Stimulated activated CD8-positive, alpha-beta memory T cell treated with anti-CD3 and anti-CD28 coated beads, Interleukin-15, amount 100 ng/mL, for 24 hours (primary cell): ENCODE data around the gene HOXA3.

Experiments used
- DNase-seq: peaks from one replicate; pipeline ENCODE4 v3.0.0-alpha.2; 2020; ENCODE audit warnings: low read depth

The HOXA3 gene

GRCh38 chr7:27177795-27178320, 25.5 kb upstream of the HOXA3 start:
- no peak for DNase-seq

- no peak for DNase-seq
These were observed 24.8 kb upstream of the HOXA3 start for GRCh38 chr7:27176962-27177794.

DNA sequence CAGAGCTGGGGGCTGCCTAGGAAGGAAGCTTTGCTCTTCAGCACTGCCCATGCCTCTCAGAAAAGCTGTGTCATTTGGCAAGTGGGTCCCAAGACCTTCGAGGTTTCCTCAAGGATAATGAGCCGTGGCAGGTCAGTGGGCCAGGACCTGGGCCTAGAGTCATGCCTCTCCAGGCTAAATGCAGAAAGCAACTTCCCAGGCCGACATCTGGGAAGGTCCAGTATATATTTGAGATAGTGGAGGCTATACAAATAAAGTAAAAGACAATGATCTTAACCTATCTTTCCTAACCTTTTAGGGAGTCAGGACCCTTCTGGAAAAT, 24.1 kb upstream of the HOXA3 start:
- no peak for DNase-seq

- no peak for DNase-seq
These were observed 23.5 kb upstream of the HOXA3 start for GRCh38 chr7:27175626-27176523.

- no peak for DNase-seq
These were observed 22.7 kb upstream of the HOXA3 start for GRCh38 chr7:27174874-27175625.

DNA sequence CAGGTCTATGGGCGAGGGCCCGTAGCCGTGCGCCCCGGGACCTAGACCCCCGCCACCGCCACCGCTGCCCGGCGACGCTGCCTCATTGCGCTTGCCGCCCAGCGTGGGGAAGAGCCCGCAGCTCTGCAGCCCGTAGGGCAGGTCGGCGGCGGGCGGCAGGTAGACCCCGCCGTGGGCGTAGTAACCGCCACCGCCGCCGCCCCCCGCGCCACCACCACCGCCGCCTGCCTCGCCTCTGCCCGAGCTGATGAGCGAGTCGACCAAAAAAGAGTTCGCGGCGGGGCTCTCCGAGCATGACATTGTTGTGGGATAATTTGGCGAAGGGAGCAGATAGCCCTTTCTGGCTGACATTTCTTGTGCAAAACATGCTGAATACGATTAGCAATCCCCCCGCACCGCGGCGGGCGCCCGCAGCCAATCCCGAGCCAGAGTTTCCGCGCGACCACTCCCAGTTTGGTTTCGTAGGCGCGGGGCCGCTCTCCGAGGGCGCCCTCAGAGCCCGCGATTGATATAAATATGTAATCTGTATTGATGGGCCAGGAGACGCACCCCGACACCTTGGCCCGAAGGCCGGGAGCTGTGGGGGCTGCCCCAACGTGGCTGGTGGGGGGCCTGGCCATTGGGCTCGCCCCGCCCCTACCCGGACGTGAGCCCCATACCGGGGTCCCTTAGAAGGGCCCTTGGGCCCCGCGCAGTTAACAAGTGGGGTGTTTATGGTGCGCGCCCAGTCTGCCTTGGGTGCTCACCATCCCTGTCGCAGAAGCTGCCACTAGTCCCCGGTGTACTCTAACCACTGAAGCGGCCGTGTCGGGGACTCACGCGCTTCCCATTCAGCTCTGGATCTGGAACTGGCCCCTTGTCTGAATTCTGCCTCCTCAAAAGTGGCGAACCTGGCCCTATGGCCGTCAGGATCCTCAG, 21.8 kb upstream of the HOXA3 start, which contains the start of gene HOXA10:
HOXA10 (minus strand) TSS at position 365 of the 918 bp plus-strand sequence; CDS start at position 351, 14 bp downstream.
- no peak for DNase-seq

DNA sequence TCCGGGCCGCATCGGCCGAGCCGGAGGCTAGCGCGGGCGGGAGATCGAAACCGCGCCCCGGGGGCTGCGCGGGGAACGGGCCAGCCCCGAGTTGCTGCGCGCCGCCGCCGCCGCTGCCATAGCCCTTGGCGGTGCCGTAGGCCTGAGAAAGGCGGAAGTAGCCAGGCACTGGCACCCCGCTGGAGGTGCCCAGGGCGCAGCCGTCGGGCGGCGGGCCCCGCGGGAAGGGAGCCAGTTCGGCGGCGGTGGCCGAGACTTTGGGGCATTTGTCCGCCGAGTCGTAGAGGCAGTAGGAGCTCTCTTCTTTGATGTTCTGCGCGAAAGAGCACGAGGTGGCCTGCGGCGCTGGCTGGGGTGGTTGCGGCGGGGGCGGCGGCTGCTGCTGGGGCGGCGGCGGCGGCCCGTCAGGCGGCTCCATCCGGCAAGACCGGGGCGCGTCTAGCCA, 21.1 kb upstream of the HOXA3 start:
- no peak for DNase-seq

DNA sequence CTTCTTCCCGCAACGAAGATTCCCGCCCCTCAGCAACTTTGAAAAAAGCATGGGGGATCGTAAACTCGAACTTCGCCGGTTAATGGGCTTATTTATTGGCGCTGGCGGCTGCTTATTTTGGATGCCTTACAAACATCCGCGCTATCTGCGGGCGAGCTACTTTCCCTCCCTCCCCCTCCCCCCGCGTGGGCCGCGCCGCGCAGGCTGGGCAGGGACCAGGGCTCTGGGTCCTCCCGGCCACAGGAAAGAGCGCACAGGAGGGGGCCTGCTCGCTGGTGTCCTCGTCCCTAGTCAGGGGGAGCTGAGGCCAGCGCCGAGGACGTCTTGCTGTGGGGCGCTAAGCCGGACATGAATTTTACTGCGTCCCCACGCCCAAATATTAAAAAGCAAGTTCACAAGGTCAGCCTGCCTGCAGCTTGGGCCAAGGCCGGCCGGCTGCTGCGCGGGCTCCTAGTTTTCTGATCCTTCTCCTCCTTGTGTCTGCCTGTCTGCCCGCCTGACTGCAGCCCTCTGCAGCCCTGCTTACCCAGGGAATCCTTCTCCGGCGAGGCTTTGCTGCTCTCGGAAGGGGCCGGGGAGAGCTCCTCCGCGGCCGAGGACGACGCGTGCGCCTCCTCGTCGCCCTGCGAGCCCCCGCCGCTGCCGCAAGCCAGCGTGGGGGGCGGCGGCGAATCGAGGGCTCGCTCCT, 20.6 kb upstream of the HOXA3 start:
- no peak for DNase-seq

DNA sequence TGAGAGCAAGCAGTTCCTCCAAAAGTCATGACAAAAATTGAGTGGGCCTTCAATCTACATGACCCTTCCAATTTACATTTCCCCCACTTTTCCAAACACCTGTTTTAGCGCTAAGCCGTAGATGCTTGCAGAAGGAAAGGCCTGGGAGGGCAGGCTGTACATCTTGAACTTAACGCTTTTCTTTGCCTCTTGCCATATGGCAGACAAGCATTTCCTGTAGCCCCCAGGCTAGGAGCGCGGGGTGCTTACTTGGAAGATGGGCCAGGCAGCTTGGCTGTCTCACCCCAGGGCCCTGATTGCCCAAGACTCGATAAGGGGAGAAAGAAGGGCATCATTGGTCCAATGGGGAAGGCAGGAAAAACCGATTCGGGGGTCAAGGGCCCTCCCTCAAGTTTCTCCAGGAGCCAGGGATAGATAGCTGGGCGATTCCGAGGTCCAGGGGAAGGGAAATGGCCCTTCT, 20.0 kb upstream of the HOXA3 start:
- no peak for DNase-seq

- no peak for DNase-seq
These were observed 19.4 kb upstream of the HOXA3 start for GRCh38 chr7:27171637-27172314.

DNA sequence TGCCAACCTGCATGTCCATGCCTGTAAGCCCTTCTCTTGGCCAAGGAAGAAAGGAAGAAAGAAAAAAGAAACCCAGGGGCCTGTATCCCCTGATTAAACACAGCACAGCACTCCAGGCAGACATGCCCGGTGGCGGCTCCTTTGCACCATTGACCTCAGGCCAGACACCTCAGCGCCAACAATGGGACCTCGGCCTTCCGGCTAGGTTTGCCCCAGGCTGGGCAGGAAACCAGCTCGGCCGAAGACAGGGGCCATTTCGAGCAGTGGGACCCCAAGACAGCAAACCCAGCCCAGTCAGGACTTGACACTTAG, 18.9 kb upstream of the HOXA3 start:
- no peak for DNase-seq

- no peak for DNase-seq
These were observed 18.3 kb upstream of the HOXA3 start for GRCh38 chr7:27170426-27171324.

DNA sequence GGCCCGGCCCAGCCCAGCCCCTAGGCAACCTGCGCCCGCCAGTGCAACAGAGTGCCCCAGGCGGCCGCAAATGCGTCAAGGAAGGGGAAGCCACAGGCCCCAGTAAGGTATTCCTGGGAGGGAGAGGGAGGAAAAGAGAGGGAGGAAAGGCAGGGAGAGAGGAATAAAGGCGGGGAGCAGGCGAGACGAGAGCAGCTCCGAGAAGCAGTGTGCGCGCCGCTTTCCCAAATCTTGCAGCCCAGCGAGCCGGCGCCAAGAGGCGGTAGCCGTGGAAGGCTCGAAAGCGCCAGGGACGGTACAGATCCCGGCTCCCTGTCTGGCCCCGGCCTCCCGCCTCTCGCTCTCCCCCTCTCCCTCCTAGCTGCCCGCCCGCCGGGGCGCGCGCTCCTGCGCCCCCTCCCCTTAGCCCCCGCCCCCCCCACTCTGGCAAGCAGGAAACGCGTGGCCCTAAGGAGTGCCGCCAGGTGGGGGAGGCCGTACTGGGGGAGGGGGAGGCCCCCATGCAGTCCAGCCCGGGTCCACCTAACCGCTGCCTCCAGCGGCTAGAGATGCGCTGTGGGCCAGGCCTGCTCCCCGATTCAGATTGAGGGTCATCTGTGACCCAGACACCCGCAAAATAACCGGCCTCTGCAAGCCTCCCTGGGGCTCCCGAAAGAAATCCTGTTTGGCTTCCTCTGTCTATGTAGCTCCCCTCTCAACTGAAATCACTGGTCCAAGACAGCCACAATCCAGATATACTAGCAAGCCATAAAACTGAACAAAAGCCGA, 17.5 kb upstream of the HOXA3 start:
- no peak for DNase-seq

DNA sequence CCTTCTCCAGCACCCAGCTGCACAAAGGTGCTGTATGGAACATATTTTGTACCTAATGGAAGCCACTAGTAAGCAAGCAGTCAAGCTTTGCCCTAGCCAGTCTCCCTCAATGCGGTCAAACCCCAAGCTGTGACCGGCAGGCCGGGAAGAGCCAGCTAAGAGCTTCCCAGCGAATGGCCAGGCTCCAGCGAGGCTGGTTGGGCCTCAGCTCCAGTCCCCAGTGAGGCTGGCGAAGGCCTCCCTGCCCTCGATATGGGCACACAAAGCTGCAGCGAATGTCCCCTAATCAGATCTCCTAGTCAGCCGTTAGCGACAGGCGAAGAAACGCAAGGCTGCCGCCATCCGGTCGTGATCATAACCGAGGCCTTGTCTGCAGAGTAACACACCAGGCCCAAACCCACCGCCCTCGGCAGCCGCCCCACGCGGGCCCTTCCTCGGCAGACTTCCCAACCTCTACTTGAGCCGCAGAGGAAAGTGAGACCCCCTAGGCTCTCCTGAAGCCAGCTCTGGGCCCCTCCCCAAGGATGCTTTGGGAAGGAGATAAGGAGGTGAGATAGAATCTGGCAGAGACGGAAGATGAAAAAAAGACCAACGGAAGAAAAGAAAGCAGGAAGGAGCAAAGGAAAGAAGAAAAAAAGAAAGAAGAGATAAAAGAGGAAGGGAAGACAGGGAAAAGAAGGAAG, 16.0 kb upstream of the HOXA3 start:
- DNase-seq: no peak

DNA sequence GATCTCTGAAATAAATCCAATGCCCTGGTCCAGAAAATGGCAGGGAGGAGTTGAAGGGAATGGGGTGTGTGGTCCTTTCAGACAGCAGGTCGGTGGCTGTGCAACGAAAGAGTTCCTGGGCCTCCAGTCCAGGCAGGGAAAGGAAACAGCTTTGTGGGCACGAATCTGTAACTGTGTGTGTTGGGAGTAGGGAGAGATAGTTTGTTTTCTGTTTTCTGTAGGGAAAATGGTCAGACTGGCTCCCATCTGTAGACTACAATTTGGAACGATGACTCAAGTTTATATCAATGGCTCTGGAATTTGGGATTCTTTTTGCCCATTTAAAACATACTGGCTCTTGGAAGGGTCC, 15.5 kb upstream of the HOXA3 start:
- DNase-seq: no peak

GRCh38 chr7:27166531-27167505, 14.4 kb upstream of the HOXA3 start:
- DNase-seq: no peak
